OCI-M2 (cell line): Measurements from ENCODE around the gene TSPAN4.

Source experiments
- DNase-seq: peaks from one replicate; lab custom pipeline; 2025; ENCODE audit not compliant: unreplicated experiment; lab: John Stamatoyannopoulos, UW

Gene TSPAN4

GRCh38 chr11:833114-833791, 9.4 kb upstream of the TSPAN4 start:
- no peak for DNase-seq

GRCh38 chr11:833849-834311, 8.8 kb upstream of the TSPAN4 start:
- DNase-seq: no peak

GRCh38 chr11:834371-835316, 8.0 kb upstream of the TSPAN4 start:
- no peak for DNase-seq

GRCh38 chr11:836274-836673, 6.4 kb upstream of the TSPAN4 start:
- DNase-seq: no peak

- DNase-seq: no peak
Measured at GRCh38 chr11:836700-837099, 6.0 kb upstream of the TSPAN4 start.

- no peak for DNase-seq
Measured at GRCh38 chr11:837189-837989, 5.3 kb upstream of the TSPAN4 start.

- no peak for DNase-seq
Measured at GRCh38 chr11:837990-838307, 4.7 kb upstream of the TSPAN4 start.

GRCh38 chr11:838441-839279, 4.0 kb upstream of the TSPAN4 start:
- DNase-seq: no peak

- DNase-seq: no peak
Measured at GRCh38 chr11:839280-839623, 3.4 kb upstream of the TSPAN4 start.

GRCh38 chr11:839875-840617, 2.6 kb upstream of the TSPAN4 start:
- DNase-seq: no peak

- no peak for DNase-seq
Measured at GRCh38 chr11:841981-842369, 677 bp upstream of the TSPAN4 start.

- no peak for DNase-seq
Measured at GRCh38 chr11:843086-843734, 558 bp downstream of the TSPAN4 start.

GRCh38 chr11:843818-844692, 1.4 kb downstream of the TSPAN4 start:
- no peak for DNase-seq

- no peak for DNase-seq
Measured at GRCh38 chr11:844693-845644, 2.3 kb downstream of the TSPAN4 start.

- no peak for DNase-seq
Measured at GRCh38 chr11:845872-846495, 3.3 kb downstream of the TSPAN4 start.

- DNase-seq: no peak
Measured at GRCh38 chr11:846496-847098, 3.9 kb downstream of the TSPAN4 start.

- DNase-seq: no peak
Measured at GRCh38 chr11:847876-848275, 5.2 kb downstream of the TSPAN4 start.
